ENCODE measurements around the gene CCDC157.
"Not testable (repeated sequence)": the region's sequence is repeated elsewhere in the genome, so short reads cannot be mapped to it uniquely, and the experiment has no call there.

The CCDC157 gene

DNA sequence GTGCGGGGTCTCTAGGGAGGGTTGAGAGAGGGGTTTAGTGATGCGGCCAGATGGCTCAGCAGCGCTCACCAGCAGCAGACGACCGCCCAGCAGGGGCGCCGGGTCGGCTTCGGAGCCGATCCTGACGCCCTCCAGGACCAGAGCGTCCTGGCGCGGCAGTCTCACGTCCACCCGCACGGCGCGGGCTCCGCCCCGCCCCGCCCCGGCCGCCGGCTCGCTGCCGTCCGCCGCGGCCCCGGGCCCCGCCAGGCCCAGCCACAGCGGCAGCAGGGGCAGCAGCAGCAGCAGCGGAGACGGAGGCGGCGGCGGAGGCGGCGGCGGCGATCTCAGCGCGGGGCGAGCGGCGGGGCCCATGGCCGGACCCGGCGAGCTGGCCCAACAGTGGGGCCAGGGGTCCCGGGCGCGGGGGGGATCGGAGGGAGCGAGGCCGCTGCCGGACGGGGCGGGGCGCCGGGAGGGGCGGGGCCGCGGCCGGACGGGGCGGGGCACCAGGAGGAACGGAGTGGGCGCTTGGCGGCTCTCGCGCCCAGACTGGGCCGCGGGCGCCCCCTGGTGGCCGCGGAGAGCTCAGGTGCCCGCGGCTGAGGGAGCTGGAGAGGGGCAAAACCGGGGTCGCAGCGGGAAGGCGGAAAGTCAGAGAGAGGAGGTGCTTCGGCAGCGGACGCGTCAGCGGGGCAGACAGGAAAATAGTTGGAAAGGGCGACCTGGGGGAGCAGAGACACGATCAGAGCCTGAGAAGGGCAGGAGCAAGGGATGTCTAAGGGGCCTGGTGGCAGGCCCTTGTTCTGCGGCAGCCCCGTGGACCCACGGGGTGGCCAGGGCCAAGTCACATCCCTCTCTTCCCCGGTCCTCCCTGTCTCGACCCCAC lies 30.4 kb downstream of the CCDC157 start, which contains the start of gene RNF215:
RNF215 (minus strand) TSS at position 452 of the 868 bp plus-strand sequence; CDS start at position 354, 98 bp downstream.
- peak; percentile 57 to 74 (median 63) for DNase-seq (ENCODE audit: low read depth in 4 of 4, low spot score in 1 of 4)

DNA sequence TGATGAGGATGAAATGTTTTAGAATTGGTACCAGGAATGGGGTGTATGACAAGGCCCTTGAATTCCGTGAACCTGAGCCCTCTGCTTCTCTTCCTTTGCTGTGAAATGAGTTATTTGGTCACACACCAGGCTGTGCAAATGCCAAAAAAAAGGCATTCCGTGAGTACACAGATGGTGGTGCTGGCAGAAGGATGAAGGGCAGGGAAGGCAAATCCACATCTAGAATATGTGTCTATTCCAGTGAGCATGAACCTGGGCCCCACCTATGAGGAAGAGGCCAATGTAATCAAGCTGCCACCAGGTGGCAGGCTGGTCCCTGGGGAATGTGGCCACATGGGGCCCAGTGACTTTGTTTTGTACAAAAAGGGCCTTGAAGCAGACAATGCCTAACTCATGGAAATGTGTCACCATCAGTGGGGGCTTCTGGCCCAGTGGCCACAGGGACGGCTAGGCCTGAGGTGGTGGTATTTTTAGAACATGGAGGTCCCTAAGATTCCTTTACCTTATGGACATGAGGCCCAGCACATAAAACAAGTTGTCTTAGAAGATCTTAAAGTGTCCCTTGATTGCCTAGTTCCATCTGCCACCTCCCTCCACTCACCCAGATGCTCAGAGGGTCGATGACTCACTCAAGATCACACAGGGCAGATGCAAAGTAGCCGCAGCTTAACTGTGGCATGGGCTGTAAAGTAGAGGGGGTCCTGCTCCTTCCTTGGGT lies 34.3 kb downstream of the CCDC157 start:
- DNase-seq (ENCODE audit: low read depth in 4 of 4, low spot score in 1 of 4): peak; percentile 51 to 70 (median 58)

DNA sequence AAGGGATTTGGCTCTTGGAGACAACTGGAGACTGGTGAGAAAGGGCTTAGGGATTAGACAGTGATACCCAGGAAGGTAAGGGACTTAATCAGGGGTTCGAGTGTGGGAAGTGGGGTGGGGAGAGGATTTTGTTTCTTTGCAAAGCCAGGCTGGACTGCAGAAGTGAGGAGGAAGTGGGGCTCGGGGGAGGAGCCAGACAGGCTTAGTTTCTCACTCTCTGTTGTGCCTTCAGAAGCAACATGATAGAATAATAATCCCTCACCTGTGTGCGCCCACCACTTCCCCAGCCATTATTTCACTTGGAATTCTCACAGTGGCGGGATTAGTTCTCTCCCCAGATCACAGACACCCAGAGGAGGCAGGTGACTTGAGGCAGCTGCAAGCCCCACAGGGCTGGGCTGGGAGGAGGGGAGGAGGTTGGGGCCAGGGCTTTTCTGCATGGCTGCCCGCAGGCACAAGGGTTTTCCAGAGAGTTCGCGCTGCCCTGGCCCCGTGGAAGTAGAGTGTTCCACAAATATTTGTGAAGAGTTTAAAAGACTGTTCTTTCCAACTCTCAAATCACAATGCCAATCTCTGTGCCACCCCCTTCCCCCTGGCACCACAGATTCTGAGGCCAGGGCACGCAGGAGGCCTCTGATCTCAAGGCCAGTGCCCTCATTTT lies 36.0 kb downstream of the CCDC157 start:
- no peak for DNase-seq (ENCODE audit: low read depth in 4 of 4, low spot score in 1 of 4)

DNA sequence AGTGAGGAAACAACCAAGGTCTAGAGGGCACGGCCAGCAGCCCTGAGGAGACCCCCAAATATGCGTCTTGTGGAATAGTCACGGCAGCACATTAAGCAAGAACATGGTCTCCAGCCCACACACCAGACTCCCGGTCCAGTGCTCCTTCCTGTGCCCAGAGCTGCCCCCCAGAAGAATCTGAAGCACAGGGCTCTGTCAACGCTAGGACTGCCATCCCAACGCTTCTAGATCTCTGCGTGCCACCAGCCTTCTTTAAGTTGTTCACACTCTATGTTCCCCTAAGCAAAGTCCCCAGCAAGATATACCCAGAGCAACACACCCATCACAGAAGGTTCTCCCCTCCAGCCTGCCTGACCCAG lies 36.5 kb downstream of the CCDC157 start:
- DNase-seq (ENCODE audit: low read depth in 4 of 4, low spot score in 1 of 4): no peak

DNA sequence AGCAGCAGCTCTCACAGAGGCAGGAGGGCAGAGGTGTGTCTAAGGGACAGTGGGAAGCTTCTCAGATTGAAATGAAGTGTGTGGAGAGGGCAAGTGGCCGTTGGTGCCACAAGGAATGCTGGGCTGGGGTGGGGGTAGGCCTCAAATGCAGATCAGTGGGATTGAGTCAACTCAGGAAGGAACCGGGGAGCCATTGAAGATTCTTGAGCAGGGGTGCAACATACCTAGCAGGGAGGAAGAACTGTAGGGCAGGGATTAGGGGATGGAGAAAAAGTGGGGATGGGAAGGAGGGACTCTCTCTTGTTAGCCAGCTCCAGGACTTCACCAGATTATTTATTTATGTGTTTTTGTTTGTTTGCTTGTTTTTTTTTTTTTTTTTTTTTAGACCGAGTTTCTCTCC lies 37.1 kb downstream of the CCDC157 start:
- no peak for DNase-seq (ENCODE audit: low read depth in 4 of 4, low spot score in 1 of 4)

DNA sequence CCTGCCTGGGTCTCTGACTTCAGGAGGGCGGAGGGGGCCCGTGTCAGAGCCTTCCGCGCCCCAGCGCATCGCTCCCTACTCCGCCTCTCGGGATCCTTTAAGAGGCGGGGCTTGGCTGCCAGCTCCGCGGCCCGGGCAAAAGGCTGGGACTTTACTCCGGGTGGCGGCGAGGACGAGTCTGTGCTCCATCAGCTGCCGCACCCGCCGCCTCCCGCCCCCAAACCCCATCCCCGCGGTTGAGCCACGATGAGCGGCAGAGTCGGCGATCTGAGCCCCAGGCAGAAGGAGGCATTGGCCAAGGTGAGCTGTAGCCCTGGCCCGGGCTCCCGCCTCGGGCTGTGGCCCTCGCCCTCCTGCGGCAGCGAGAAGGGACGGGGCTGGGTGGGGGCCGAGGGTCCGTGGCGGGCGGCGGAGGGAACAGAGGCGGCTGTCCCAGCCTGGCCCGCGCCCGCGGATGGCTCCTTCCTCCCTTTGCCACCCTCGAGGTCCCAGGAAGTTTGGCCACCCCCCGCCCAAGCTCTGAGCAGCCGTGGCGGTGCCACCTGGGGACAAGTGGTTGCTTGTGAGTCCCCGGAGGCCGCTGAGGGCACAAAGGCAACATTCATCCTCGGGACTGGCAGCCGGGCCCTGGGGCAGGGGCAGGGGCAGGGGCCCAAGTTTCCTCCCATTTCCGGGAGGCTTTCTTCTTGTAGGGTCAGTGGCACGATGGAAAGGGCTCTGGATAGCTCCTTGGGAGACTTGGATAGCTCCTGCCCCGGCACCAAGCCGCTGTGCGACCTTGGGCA lies 40.3 kb downstream of the CCDC157 start, which contains the start of gene SEC14L2:
SEC14L2 (plus strand) TSS at position 148 of the 785 bp plus-strand sequence; CDS start at position 247, 99 bp downstream.
- DNase-seq (ENCODE audit: low read depth in 4 of 4, low spot score in 1 of 4): peak in 3 of 4 experiments; percentile 33 to 68 (median 51)

DNA sequence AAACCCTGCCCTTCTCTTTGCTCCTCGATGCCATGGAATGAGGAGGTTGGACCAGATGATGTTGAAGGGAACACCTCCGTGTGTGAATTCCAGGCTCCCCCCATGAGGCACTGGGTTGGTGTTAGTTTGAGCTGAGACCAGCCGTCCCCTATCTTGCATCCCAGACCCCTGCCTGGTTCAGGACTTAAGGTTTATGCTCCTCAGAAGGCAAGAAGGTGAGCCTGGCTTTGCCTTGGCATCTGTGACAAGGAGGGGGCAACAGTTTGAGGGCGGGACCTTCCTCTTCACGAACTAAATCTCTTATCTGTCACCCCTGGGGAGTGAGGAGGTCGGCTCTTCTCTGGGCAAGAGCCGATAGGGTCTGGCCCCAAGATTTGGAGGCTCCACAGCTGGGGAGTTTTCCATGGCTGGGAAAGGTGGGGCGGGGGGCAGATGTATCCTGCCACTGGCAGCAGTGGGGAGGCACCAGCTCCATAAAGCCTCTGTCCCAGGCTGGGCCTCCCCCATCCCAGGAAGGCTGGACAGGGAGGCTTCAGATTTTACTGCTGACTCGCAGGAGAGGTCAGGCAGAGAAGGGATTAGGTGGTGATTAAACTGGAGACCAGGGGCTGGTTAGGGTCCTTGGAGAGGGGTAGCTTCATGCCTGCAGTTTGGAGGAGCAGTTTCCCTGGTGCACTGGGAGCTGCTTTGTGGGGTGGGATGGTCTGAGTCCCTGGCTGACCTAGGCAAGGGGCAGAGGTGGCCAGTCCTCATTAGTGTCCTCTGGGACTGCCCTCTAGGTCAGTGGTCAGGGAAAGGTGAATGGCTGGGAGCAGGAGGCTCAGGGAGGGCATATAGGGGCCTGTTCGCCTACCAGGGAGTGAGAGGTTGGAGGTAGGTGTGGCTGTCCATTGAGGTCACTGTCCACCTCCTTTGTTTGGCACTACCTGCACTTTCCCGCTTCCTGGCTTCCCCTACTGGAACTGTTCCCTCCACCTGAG lies 41.1 kb downstream of the CCDC157 start:
- DNase-seq (ENCODE audit: low read depth in 4 of 4, low spot score in 1 of 4): no peak

DNA sequence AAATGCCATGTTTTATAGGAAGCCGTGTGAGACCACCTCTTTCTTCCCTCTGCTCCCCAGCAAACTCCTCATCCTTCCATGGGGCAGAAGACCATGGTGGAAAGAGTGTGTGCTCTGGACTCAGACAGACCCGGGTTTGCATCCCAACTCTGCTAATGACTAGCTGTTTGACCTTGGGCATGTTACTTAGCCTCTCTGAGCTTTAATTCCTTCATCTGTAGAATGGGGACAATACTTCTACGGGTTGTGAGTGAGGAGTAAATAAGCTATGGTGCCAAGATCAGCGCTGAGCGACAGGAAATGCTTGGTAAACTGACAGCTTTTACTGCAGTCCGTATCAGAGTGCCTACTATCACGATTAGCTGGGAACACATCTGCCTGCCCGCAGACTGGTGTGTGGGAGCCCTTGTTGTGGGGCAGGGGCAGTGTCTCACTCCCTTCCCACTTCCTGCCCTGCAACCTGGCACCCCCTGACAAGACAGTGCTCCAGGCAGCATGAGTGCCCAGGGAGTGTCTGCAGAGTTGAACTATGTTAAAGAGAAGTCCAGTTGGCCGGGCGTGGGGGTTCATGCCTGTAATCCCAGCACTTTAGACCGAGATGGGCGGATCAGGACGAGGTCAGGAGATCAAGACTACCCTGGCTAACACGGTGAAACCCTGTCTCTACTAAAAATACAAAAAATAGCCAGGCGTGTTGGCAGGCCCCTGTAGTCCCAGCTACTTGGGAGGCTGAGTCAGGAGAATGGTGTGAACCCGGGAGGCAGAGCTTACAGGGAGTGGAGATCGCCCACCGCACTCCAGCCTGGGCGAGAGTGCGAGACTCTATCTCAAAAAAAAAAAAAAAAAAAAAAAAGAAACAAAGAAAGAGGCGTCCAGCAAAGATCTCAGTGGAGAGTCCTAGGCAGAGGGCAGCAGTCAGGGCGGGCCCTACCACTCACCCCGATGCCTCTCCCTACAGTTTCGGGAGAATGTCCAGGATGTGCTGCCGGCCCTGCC lies 42.2 kb downstream of the CCDC157 start:
- DNase-seq (ENCODE audit: low read depth in 4 of 4, low spot score in 1 of 4): no peak

DNA sequence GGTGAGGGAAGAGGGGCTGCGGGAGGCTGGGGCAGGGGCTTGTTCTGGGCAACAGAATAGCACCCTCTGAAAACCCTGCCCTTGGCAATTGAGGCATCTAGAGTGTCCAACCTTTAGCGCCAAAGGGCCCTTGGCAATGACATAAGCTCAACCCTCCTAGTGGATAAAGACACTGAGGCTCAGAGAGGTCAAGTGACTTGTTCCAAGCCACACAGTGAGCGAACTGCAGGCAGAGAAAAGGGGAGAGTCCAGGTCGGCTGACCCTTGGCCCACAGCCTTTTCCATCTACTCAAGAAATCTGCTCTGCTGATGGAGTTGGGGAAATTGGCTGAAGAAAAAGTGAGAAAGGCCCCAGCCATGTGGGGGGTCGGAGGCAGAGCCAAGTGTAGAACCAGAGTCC lies 42.9 kb downstream of the CCDC157 start:
- no peak for DNase-seq (ENCODE audit: low read depth in 4 of 4, low spot score in 1 of 4)

DNA sequence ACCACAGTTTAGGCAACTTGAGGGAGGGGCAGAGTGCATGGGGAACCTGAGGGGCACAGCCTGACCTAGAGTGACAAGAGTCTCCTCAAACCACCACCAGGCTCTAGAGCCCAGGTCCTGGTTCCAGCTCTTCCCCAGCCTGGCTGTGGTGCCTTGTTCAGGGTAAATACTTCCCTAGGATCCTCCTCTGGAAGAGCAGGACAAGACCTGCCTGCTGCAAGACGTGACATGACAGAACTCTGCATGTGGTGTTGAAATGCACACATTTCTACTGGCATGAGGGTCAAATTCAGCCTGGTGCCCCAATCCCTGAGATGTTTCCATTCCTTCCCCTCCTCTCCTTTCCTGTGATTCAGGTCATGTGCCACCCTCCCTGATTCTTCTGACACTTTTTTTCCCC lies 43.4 kb downstream of the CCDC157 start:
- DNase-seq (ENCODE audit: low read depth in 4 of 4, low spot score in 1 of 4): no peak

DNA sequence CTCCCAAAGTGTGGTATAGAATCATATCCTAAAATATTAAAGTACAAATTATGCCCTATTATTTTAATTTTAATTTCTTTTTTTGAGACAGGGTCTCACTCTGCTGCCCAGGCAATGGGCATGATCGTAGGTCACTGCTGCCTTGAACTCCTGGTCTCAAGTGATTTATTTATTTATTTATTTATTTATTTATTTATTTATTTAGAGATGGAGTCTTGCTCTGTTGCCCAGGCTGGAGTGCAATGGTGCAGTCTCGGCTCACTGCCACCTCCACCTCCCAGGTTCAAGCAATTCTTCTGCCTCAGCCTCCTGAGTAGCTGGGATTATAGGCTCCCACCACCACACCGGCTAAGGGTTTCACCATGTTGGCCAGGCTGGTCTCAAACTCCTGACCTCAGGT lies 44.2 kb downstream of the CCDC157 start:
- DNase-seq (ENCODE audit: low read depth in 4 of 4, low spot score in 1 of 4): not testable (repeated sequence)

DNA sequence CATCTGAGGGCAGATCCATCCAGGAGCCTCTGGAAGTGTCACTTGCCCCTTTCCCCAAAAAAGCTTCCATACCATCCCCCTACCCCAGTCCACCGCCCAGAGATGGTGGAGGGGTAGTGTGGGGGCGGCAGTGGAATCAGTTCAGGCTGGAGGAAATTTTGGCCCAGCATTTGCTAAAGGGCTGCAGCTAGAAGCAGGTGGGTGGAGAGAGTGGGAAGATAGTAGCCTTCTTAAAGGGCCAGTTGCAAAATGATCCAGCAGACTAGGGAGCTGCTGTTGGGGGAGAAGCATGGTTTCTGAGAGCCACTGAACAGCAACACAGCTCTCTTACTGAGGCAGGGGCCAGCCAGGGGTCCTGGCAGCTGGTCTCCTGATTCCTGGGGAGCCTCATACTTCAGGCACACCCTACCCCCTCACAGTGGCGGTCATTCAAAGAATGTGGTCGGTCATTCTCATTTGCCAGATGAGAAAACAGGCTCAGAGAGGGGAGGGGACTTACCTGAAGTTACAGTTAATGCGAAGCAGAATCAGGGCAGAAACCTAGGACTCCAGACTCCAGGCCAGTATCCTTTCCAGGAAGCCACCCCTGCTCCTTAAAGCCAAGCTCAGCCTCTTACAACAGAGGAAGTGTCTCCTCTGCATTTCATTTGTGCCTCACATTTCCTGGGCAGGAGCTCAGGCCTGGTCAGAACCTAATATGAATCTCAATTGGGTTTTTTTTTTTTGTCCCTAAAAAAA lies 45.4 kb downstream of the CCDC157 start:
- DNase-seq (ENCODE audit: low read depth in 4 of 4, low spot score in 1 of 4): no peak

DNA sequence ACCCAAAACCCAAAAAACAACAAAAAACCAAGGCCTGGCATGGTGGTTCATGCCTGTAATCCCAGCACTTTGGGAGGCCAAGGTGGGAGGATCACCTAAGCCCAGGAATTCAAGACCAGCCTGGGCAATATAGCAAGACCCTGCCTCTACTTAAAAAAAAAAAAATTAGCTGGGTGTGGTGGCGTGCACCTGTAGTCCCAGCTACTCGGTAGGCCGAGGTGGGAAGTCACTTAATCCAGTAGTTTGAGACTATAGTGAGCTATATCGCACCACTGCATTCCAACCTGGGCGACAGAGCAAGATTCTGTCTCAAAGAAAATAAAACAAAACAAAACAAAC lies 45.9 kb downstream of the CCDC157 start:
- DNase-seq (ENCODE audit: low read depth in 4 of 4, low spot score in 1 of 4): not testable (repeated sequence)

DNA sequence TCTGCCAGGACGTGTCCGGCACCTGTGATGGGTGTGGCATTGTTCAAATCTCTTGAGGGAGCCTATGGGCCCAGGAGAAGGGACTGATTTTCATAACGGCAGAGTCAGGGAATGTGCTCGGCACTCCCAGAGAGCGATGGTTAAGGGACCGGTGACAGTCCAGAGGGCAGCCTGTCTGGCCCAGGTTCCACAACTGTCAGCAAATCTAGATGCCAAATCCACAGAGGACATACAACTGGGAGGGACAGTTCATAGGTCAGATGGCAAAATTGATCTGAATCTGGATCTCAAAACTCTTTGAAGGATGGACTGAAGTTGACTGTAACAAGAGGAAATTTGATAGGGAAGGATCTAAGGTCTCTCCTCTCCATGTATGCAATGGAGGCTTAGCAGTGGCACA lies 47.5 kb downstream of the CCDC157 start:
- DNase-seq (ENCODE audit: low read depth in 4 of 4, low spot score in 1 of 4): no peak

DNA sequence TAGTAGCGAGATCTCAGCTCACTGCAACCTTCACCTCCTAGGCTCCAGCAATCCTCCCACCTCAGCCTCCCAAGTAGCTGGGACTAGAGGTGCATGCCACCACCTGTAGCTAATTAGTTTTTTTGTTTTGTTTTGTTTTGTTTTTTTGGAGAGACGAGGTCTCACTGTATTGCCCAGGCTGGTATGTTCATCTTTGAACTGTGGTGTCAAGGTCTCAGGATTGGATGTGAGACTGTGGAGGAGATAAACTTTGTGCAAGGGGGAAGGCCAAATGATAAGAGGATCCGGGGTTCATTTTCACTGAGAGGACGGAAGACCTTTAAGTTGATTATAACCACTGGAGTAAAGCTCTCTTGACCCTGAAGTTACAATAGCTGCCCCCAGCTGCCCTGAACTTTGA lies 48.9 kb downstream of the CCDC157 start:
- DNase-seq (ENCODE audit: low read depth in 4 of 4, low spot score in 1 of 4): no peak

DNA sequence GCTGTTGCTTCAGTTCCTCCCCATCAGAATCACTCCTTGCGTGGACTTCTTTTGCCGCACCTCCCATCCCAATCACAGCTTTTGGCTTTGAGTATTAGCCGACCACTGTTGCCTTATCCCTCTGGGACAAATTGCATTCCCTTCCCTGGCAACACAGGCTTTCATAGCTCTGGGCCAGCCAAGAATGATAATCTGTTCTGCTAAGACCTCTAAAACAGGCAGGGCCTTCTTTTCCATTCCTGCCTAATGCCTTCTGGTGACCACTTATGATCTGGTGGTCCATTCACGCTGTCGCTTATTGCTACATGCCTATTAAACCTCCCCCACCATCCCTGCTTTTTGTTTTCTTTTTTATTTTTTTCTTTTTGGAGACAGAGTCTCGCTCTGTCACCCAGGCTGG lies 49.6 kb downstream of the CCDC157 start:
- no peak for DNase-seq (ENCODE audit: low read depth in 4 of 4, low spot score in 1 of 4)

DNA sequence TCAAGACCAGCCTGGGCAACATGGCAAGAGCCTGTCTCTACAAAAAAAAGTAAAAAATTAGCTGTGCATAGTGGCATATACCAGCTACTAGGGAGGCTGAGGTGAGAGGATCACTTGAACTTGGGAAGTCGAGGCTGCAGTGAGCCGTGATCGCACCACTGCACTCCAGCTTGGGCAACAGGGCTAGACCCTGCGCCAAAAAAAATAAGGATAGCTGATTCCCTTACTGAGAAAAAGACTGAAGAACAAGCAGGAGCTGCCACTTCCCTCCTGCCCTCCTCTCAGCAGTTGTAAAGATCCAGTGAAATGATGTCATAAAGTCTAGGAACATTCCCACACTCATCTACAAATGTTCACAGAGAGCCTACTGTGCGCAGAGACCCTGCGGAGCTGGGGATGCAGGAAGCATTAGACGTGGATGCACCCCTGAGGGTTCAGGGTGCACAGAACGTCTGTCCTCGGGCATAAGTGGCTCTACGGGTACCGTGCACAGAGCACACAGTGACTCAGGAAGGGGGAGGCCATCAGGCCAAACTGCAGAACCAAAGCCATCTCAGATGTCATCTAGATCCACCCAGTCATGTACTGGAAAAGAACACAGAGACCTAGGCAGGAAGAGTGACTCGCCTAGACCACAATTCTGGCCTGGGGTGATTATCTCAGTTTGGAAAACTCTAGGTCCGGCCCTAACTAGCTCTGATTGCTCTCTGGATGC lies 51.7 kb downstream of the CCDC157 start:
- DNase-seq (ENCODE audit: low read depth in 4 of 4, low spot score in 1 of 4): no peak
